Fibroblast of skin of left biceps (primary cell): ENCODE measurements around the gene RAB27B.

Source experiments
- DNase-seq, 2 experiments: peaks; one replicate each; pipeline ENCODE4 v3.0.0-alpha.2; 2013; ENCODE audit warnings: low read depth in 2 of 2

RAB27B gene

GRCh38 chr18:54910161-54910919 is 82.1 kb downstream of the RAB27B start:
- no peak for DNase-seq

DNA sequence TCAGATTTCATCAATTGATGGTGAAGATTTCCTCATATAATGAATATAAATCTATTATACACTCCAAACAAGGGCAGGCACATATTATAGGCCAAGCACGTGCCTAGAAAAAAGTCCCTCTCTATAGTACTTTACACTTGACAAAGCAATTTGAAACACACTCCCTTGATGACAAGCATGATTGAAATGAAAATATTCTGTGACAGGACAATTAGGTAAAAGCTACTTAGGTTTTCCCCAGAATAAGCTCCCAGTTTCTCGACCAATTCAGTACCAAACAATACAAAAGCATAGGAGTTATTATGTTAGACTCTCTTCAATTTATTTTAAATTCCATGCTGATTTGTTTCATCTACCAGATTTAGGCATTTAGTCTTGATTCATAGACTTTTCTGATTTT is 83.3 kb downstream of the RAB27B start:
- DNase-seq, result no peak

- DNase-seq, result no peak
Observed at GRCh38 chr18:54914816-54915215, 86.5 kb downstream of the RAB27B start.

- no peak for DNase-seq
Observed at GRCh38 chr18:54916507-54916906, 88.2 kb downstream of the RAB27B start.

- no peak for DNase-seq
Observed at GRCh38 chr18:54918060-54918459, 89.8 kb downstream of the RAB27B start.

DNA sequence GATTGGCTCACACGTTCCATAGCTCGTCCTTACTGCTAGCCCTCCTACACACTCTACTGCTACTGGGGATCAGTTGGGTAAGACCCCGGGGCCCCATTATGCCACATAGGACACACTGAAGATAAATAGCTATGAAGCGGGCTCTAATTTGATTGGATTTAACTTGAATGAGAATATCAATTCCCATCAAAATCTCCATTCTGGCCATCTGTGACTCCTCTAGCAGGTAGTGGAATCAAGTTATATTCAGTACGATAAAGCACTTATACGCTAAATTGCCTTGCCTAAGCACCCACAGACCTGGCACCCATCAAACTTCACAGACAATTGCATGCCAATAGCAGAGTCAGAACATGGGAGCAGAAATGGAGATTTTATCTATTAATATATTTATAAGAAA is 91.1 kb downstream of the RAB27B start:
- DNase-seq, result no peak

DNA sequence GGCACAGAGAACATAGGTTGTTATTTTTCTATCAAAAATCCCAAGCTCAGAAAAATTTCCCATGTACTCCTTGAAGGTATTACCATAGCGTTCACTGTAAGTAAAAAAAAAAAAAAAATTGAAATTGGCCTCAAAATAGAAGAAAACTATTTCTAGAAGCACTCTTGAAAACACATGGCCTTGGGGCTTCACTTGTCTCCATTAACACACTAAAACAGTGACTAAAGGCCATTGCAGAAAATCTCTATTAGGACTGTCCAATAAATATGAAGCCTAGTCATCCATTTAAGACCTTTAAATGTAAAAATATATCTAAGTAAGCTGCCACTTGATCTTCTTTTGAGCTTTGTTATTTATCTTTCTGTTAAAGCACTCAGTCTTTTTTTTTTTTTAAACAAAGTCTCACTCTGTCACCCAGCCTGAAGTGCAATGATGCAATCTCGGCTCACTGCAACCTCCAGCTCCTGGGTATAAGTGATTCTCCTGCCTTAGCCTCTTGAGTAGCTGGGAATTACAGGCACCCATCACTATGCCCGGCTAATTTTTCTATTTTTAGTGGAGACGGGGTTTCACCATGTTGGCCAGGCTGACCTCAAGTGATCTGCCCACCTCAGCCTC is 95.2 kb downstream of the RAB27B start:
- DNase-seq, result no peak

DNA sequence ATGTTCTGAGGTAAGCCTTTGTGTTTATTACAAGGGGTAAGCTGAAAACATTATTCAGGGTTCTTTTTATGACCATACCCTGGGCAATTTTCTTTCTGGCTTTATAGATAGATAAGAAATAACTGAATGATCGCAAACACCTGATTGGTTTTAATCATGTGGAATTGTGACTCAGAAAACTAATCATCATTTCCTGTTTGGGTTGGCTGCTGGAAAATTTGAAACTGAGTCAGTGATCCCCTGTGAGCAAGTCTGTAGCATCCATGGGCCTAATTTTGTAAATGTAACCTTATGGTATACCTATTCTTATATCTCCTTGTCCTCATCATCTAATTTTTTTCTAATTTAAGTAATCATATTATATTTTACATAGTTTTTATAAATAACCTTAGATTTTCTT is 96.7 kb downstream of the RAB27B start:
- DNase-seq, result no peak

DNA sequence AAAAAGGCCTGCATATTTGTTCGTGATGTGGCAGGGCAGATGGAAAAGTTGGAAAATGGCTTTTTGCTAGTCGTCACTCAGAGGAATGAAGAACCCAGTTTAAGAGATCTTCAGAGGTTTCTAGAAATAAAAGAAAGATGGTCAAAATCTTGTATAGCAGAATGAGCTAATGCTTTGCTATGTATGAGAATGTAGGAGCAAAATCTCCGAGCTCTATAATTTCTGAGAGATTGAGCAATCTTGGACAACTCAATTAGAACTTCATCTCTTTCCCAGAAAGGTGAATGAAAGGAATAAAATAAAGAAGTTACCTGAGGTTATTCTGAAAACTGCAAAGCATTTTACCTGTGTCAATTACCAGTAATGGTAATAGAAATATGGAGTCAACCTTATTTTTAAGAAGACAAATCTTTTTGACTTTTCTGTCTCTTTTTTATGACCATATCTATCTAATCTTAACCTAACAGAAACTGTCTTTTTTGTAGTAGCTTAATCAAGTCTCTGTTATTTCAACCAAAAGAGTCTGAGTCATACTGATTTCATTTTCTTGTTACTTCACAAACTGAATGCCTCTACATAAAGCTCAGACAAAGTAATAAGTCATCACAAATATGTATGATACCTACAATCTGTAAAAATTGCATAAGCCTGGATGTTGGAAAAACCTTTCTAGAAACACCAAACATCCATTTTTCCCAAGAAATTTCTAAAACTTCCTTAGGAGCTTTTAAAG is 98.5 kb downstream of the RAB27B start:
- DNase-seq, result no peak

GRCh38 chr18:54928236-54928635 is 100.0 kb downstream of the RAB27B start:
- DNase-seq, result no peak

DNA sequence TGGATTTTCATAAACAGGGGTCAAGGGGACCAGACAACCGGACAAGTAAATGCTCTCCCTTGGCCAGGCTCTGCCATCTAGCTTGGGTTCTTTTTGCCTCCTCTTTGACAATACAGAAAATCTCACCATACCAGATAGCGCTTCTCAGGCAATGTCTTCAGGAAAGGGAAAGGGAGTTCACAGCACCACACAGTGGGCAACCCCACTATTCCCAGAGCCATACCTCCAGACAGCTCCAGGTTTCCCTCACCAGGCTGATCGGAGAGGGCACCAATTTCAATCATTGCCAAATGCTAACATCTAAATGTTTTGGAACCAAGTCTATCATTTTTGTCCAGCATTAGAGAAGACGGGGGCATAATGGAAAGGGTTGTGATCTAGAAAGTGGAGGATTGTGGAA is 102.9 kb downstream of the RAB27B start:
- no peak for DNase-seq

- no peak for DNase-seq
Observed at GRCh38 chr18:54932472-54932871, 104.2 kb downstream of the RAB27B start.

DNA sequence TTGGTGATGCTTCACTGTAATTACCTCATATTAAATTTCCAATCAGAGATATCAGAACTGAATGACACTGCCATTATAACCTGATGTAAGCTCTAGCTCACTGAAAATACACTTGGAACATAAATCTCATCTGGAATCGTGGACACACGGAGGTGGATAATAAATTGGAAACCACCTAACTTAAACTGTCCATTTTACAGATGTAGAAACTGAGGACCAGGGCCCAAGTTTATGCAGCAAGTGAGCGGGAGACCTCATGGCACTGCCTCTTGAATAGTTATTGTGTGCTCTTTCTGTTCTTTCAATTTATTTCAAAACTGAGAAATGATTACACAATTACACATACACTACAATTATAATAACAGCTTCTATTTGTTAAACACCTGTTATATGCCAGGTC is 110.2 kb downstream of the RAB27B start:
- no peak for DNase-seq

DNA sequence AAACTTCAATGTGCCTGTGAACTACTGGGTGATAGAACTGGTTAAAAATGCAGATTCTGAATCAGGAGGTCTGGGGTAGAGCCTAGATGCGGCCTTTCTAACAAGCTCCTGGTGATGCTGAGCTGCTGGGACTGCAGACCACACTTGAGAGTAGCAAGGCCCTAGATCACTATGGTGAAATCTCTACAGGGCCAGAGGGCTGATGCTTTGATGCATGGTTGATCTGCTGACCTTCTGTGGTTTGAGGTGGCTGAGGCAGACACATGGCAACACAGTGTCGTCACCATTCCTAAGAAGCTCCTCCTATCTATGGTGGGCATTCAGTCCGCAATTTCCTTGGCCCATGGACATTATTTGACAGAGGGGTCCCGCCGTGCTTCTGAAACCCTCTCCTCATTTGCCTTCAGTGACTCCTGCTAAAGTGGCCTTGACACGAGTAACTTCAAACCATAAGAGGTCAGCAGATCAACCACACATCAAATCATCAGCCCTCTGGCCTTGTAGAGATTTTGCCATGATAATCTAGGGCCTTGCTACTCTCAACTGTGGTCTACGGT is 111.2 kb downstream of the RAB27B start:
- no peak for DNase-seq

DNA sequence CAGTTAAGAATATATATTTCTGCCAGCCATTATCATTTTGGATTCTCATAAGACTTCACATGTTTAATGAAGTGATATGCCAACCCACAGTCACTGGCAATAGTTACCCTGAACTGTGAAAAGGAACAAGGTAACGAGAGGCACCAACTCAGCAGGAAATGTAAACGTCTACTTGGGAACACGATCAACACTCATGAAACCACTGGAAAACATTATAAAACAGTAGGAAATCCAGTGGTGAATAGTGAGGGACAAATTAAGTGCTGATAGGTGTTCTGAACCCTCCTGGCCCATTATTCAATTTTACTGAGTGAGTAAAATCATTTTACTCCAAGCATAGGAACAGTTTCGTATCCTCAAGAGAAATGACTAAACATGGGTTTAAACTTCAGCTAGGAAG is 113.9 kb downstream of the RAB27B start:
- no peak for DNase-seq

GRCh38 chr18:54942569-54942968 is 114.3 kb downstream of the RAB27B start:
- DNase-seq, result no peak
